HG03469 (cell line): ENCODE data around the gene SMIM29.

Experiments used
- ATAC-seq: cut with Tn5 transposase; IDR thresholded peaks from one replicate; pipeline ENCODE4 v1.9.1; 2021; ENCODE audit warnings: mild to moderate bottlenecking, moderate library complexity, moderate number of reproducible peaks; ENCODE audit not compliant: unreplicated experiment

SMIM29 gene

DNA sequence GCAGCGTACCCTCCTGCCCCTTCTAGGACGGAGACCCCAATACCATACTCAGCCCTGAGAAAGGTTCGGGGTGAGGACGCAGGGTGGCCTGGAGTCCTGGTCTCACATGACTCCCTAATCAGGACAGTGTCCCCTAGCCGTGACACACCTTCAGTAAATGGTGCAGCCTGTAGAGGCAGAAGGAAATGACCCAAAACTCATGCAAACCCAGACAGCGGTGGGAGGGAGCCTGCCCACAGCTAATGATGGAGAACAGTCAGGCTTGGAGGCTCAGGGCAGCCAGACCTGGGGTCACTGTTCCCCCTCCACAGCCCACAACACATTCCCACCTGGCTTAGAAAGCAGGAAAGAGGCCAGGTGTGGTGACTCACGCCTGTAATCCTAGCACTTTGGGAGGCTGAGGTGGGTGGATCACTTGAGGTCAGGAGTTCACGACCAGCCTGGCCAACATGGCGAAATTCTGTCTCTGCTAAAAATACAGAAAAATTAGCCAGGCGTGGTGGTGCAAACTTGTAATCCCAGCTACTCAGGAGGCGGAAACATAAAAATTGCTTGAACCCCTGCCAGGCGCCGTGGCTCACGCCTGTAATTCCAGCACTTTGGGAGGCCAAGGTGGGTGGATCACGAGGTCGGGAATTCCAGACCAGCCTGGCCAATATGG lies 20.9 kb downstream of the SMIM29 start:
- no peak for ATAC-seq

GRCh38 chr6:34226731-34227586 lies 21.8 kb downstream of the SMIM29 start:
- ATAC-seq: no peak

GRCh38 chr6:34226066-34226465 lies 22.7 kb downstream of the SMIM29 start:
- no peak for ATAC-seq

- ATAC-seq: no peak
Observed at GRCh38 chr6:34225551-34225950, 23.3 kb downstream of the SMIM29 start.

- ATAC-seq: peak; percentile 76
Observed at GRCh38 chr6:34223956-34224940, 24.6 kb downstream of the SMIM29 start.

GRCh38 chr6:34223381-34223955 lies 25.3 kb downstream of the SMIM29 start:
- peak; percentile 16 for ATAC-seq

GRCh38 chr6:34218691-34219090 lies 30.1 kb downstream of the SMIM29 start:
- ATAC-seq: no peak

DNA sequence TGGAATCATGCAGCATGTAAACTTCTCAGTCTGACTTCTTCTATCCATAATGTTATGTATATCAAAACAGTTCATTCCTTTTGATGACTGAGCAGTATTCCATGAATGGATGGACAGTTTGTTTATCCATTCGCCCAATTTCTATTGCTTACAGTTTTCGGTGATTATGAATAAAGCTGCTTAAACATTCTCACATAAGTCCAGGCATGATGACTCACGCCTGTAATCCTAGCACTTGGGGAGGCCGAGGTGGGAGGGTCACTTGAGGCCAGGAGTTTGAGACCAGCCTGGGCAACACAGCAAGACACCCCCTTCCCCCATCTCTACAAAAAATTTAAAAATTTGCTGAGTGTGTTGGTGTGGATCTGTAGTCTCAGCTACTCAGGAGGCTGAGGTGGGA lies 35.0 kb downstream of the SMIM29 start:
- ATAC-seq: no peak

- ATAC-seq: no peak
Observed at GRCh38 chr6:34207695-34208443, 40.9 kb downstream of the SMIM29 start.

GRCh38 chr6:34206726-34207125 lies 42.1 kb downstream of the SMIM29 start:
- no peak for ATAC-seq

DNA sequence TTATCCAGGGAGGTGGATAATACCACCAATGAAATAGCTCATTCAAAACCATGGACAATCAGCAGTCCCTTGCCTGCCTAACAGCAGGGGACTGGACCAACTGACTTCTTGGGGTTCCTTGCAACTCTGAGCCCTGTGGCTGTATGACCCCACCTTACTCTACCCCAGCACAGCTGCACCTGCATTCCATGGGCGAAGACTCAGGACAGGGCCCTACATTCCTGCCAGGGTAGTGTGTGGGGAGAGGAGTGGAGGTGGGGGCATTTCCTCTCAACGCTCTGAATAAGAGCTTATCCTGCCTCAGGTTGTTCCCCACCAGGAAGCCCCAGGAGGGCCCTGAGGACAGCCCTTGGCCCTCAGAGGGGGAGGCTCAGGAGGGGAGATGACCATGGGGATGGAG lies 42.9 kb downstream of the SMIM29 start:
- no peak for ATAC-seq

DNA sequence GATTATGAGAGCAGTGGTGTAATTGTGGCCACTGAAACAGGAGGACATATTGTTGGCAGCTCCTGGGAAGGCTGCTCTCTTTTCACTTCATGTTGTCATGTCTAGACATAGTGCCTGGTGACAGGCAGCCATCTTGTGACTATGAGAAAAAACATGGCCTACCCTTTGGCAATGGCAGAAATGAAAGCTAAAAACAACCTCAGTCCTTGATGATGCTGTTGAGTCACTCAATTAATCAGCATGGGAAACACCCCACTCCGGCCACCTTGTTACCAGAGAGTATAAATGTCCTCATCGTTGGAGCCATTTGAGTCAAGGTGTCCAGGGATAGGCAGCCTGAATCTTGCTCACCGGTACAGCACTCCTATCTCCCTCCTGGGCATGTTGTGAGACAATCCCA lies 43.3 kb downstream of the SMIM29 start:
- no peak for ATAC-seq

DNA sequence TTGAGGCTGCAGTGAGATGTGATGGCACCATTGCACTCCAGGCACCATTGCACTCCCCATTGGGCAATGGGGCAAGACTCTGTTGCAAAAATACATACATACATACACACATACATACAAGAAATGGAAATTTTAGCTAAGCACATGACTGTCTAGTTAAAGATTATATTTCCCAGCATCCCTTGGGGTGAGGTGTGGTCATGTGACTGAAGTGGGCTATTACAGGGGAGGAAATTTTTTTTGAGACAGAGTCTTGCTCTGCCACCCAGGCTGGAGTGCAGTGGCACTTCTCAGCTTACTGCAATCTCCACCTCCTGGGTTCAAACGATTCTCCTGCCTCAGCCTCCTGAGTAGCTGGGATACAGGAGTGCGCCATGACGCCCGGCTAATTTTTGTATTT lies 44.1 kb downstream of the SMIM29 start:
- ATAC-seq: no peak

GRCh38 chr6:34202329-34203201 lies 46.2 kb downstream of the SMIM29 start:
- ATAC-seq: no peak

DNA sequence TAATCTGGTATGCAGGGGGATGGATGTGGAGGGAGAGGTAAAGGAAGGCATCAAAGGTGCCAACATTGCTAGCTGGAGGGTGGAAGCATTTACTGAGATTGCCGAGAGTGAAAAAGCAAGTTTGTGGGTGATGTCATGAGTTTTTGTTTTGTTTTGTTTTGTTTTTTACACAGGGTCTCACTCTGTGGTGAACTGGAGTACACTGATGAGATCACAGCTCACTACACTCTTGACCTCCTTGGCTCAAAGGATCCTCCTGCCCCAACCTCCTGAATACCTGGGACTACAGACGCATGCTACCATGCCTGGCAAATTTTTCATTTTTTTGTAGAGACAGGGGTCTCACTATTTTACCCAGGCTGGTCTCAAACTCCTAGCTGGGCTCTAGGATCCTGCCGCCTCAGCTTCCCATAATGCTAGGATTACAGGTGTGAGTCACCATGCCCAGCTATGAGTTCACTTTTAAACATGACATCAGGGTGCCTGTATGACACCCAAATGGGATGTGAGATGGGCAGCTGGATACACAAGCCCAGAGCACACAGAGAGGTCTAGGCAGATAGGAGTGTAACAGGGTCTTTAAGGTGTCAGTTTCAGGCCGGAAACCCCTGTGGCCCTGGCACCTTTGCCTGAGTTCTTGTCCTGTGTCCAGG lies 47.2 kb downstream of the SMIM29 start:
- no peak for ATAC-seq

GRCh38 chr6:34200340-34200971 lies 48.4 kb downstream of the SMIM29 start:
- ATAC-seq: no peak

- ATAC-seq: no peak
Observed at GRCh38 chr6:34196833-34197195, 52.0 kb downstream of the SMIM29 start.
